Measurements from ENCODE around the gene AKR1E2.

AKR1E2 gene

DNA sequence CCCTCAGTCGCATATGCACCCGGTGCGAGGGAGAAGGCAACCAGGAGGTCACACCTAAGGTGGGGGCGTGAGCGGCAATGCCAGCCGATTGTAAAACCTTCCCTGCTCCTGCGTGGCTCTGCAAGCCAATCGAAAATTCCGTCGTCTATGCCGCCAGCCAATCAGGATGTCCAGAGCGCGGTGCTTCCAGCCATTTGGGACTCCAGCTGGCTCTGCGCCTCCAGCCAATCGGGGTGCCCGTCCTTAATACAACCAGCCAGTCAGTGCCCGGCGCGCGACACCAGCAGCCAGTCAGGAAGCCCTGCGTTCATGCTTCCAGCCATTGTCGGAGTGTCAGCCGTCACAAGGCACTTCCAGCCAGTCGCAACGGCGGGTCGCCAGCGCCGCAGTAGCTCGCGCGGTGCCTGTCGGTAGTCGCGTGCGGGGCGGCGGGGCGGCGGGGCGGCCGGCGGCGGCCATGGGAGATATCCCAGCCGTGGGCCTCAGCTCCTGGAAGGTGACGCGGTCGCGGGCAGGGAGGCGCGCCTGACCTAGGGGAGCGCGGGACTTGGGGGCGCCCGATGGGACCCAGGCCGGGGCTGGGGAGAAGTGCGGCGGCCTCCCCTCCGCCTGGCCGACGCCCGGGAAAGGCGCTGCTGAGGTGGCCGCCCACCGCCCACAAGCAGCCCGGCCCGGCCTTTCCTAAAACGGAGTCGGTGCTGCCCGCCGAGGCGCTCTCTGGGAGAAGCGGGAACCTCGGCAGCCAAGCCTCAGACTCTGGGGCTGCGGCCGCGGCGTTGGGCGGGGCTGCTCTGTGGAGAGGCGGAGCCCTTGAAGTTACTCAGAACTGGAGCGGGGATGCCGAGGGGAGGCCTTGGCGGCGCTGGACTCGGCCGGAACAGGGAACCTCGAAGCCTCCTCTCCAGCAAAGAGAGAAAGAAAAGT is at the start of gene AKR1E2:
Gene AKR1E2 (plus strand): TSS at position 340 of the 924 bp plus-strand sequence. CDS start 118 bp downstream, at position 458.
- DNase-seq (ENCODE audit: low read depth in 2 of 2), result peak; percentile 13 to 60

DNA sequence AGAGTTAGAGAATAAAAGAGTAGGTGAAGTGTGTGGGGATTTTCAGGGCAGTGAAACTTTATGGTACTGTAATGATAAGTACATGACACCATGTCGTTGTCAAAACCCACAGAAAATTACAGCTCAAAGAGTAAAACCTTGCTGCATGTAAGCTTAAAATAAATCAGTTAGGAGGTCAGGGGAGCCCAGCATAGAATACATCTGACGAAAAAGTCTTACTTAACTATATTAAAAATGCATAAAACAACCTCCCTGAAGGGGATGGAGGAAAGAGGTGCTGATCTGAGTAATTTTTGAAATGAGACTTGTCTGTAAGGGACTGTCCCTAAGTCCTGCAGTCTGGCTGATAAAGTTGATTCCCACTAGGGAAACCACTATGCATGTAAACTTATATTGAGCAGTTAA is 49.8 kb upstream of the AKR1E2 start:
- DNase-seq (ENCODE audit: low read depth in 2 of 2), result no peak

DNA sequence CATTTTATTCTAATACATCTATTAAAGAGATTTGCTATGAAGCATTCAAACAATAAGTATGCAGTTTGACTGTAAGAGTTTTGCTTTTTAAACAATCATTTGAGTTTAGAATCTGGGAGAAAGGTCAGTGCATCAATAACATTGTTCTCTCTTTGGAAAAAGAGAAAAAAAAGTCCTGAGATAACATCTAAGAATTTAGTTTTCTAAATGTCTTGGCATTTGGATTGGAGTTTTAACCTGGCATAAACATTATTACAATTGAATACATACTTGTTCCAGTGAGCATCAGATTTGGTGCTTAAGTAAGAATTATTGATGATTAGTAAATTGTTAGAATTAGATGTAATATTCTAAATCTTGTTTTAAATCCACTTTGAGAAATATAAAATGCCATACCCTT is 47.2 kb upstream of the AKR1E2 start:
- no peak for DNase-seq (ENCODE audit: low read depth in 2 of 2)

DNA sequence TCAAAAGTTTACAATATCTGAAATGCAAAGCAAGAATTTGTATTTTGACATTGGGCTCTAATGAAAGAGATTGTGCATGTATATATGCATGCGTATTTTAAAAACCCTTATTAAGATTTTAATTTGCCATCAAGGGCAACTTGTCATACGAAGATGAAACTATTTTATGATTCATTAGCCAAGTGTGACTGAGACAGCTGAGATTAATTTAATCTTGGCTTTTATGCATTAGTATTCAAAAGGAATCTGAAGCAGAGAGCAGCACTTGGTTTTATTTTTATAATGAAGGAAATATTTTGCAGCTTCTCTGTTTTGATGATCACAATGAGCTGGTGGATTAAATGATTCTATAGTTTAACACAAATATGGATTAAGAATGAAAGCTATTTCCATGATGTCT is 45.9 kb upstream of the AKR1E2 start:
- no peak for DNase-seq (ENCODE audit: low read depth in 2 of 2)

DNA sequence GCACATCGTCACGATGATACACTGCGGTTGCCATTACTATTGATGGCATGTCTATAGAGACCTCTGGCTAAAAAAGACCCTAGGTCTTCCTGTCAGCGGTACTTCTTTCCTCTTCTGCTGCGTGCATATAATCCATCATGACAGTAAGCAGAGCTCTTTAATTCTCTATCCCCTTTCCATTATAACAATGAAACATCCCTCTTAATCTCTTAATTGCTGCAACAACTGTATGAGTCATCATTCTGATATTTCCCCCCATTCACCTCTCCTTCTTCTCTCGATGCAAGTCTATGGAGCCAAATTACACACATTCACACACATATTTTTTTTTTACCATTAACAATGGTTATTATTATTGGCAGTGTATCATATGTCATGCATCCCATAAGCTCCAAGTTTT is 45.2 kb upstream of the AKR1E2 start:
- no peak for DNase-seq (ENCODE audit: low read depth in 2 of 2)

DNA sequence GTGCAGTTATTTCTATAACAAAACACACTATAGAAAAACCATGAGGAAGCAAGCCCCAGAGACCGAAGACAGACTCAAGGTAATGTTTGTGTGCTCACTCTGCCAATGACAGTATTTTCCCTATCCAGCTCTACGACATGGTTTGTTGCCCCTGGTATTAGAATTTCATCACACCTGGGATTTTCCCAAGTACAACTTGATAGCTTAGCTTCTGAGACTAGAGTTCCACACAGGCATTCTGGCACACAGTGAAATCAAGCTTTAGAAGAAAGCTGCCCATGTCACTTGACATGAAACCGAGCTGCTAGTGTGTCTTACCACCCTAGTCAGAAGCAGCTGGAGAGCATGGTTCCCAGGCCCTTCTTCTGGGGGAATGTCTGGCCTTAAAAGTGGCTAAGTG is 44.1 kb upstream of the AKR1E2 start:
- no peak for DNase-seq (ENCODE audit: low read depth in 2 of 2)

DNA sequence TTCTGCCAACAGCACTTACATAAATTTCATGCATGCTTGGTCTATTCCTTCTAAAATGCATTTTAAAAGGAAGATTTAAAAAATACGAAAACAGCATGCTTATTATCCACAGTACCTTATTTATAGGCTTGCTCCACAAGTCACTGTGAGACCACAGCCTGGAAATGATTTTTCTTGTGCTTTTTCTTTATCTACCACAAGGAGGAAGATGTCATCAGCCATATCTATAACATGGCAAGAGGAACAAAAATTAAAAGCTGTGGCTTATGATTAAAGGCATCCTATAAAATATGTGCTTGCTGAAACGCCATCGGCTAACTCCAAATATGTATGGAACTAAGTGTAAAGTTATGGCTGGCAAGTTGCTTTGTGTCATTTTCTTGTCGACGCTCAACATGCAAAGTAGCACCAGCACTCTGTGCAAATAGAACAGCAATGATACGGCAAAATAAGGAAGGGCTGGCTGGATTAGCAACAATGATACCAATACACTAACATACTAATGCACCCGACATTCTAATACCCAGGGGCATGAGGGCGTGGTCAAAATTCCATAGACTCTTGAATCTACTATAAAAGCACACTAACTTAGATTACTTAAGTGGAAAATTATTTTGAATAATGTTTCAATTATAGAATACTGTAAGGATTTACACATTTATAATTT is 41.2 kb upstream of the AKR1E2 start:
- no peak for DNase-seq (ENCODE audit: low read depth in 2 of 2)

DNA sequence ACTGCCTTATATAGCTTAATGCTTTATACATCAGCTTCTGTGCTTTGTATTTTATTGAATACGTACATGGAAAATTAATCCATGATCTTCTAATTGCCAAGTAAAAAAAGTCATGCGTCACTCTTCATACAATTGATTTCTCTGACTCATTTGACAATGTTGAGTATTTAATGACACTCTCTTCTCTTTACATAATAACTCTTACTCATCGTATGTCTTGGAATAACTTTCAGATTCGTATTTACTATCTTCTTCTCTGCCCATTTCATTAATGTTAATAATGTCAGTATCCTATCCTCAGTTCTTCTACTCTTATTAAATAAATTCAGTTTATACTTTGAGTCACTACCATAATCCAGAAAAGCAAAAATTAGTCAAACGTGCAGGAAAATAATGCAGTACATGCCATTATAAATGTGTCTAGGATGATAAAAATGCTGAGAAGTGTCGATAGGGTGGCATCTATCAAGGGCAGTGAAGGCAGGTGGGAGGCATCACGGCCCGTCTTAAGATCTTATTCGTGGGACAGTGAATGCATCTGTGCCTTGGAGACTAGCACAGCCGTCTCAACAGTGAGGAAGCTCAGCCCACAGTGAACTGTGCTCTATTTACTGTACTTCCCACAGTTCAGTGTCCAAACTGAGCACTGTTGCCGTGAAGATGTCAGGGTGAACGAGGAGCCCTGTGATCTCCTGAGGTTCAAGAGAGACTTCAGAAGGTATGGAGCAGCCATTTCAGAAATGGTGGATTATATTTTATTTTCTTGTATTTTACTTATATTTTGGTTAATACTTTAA is 39.8 kb upstream of the AKR1E2 start:
- no peak for DNase-seq (ENCODE audit: low read depth in 2 of 2)

DNA sequence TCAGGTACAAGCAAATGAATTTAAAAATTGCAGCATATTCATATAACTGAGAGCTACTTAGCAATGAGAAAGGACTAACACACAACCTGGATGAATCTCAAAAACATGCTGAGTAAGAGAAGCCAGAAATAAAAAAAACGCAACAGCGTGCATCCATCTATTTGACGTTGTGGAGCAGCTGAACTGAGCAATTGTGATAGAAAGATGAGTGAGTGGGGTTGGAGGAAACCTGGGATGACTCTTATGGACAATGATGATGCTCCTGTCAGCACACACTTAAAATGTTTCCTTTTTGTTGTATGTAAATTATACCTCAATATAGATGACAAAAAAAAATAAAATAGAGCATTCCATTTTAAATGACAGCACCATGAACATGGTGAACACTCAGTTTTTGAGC is 36.0 kb upstream of the AKR1E2 start:
- DNase-seq (ENCODE audit: low read depth in 2 of 2), result no peak

DNA sequence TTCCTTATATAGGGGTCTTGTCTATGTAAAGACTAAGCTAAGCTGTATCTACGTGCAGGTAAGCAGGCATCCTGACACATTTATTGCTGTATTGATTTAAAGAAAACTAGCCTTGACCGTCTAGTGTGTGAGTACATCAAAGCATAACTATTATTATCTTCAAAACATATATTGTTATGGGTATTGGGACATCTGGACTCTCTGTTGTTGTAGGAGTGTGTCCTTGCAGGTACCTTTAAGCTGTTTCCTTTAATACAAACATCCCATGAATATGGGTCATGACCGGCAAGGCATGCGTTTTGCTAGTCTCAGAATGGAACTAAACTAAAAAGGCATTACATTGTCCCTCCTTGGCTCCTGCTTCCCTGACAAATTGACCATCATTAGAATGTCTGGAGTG is 35.1 kb upstream of the AKR1E2 start:
- DNase-seq (ENCODE audit: low read depth in 2 of 2), result no peak

DNA sequence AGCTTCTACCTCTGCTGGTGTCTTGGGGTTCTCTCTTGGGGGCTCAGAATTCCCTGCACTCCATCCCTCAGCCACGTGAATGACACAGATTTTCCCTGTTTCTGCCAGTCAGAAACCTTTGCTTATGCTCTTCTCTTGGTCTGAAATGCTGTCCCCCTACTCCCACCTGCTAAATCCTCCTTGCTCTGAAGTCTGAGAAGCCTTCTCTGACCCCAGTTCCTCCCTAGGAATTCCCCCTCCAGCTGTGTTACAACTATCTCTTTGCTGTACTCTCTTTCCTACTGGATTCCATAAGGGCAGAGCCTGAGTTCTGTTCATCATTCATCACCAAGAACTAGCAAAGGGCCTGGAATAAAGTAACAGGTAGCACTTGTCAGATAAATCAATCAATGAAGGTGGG is 33.6 kb upstream of the AKR1E2 start:
- no peak for DNase-seq (ENCODE audit: low read depth in 2 of 2)

DNA sequence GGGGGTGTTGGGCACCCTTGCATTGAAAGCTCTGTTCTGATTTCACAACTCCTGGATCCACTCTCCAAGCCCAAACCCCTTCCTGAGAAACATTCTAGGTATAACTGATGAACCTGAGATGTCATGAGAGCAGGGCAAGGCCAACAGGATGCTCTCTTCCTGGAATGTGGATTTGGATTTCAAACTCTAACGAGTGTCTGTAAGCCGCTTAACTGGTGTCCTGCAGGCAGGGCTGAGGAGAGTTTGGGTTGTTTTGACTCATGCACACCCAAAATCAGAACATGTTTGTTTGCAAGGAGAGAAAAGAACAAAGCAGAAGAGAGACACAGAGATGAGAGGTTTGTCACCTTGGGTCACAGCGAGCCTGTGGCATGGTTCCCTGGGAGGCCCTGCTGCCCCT is 24.6 kb upstream of the AKR1E2 start:
- no peak for DNase-seq (ENCODE audit: low read depth in 2 of 2)

DNA sequence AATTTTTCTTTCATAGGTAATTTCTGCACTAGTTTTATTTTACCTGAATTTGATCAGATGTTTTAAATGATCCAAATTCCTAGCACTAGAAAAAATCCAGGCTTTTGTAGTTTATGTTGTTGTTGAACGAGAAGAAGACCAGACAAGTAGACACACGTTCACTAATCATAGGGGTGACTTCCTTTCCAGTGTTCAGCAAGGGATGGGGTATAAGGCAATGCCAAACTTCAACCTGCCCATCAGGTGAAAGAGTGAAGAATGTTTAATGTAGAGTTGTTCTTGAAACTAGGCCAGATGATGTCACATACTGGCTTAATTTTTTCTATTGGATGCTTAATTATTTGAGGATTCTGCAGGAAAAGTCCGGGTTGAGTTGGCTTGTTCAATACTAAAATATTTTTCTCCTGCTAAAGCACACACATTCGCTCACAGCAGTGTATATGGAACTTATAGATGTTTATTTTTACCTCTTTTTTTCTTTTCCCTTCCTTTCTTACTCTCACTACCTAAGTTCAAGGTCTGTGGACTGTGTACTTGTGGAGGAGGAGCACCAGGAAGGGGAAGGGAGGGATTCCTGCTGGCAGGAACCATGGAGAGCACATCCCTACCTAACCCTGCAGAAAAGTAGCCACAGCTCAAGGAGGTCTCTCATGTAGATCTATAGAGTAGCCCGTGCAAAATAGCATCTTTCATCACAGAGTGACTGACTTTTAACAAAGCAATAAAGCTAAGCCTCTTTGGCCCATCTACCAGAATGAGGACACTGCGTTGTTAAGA is 23.1 kb upstream of the AKR1E2 start:
- DNase-seq (ENCODE audit: low read depth in 2 of 2), result no peak

DNA sequence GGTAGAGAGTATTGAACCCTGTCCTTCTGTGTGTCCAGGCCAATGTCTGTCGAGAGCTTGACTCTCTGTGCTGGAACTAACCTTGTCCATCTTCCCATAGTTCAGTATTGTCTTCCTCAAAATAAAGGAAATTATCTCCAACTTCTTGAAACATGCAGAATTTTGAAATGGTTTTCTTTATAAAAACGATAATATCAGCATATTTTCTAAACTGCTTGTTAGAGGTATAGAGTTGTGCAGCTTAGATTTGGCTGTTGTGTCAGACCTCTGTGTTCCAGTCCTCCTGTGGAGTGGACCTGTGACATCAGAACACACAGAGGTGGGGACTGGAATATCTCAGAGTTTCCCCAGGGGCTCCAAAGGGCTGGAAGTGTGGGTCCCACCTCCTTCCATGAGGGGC is 22.2 kb upstream of the AKR1E2 start:
- no peak for DNase-seq (ENCODE audit: low read depth in 2 of 2)

DNA sequence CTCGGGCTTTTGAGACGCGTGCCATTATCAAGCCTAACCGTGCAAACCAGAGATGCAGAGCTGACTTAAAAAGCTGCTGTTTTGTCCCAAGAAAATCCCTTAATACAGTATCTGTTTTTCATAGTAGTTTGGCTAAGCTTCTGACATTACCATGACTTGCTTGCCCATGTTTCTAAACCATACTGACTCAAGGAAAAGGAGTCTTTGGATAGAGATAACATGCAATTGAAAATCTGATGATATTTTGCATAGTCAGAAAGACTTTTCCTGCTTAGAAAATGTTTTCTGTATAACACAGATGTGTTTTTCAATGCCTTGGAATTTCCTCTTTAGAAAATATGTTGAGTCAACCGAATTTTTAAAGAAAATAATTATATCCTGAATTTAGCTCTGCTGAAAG is 21.5 kb upstream of the AKR1E2 start:
- no peak for DNase-seq (ENCODE audit: low read depth in 2 of 2)

DNA sequence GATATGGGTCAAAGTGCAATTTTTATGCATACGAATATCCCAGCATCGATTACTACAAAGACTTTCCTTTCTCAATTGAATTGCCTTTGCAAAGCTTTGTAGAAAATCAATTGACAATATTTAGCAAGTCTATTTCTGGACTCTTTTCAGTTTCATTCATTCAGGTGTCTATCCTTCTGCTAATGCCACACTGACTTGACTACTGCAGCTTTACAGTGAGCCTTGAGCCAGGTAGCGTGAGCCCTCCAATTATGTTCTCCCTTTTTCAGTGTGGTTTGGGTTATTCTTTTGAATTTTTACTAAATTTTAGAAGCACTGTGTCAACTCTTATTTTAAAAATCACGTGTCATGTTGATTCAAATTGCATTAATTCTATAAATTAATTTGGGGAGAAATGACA is 19.5 kb upstream of the AKR1E2 start:
- no peak for DNase-seq (ENCODE audit: low read depth in 2 of 2)

DNA sequence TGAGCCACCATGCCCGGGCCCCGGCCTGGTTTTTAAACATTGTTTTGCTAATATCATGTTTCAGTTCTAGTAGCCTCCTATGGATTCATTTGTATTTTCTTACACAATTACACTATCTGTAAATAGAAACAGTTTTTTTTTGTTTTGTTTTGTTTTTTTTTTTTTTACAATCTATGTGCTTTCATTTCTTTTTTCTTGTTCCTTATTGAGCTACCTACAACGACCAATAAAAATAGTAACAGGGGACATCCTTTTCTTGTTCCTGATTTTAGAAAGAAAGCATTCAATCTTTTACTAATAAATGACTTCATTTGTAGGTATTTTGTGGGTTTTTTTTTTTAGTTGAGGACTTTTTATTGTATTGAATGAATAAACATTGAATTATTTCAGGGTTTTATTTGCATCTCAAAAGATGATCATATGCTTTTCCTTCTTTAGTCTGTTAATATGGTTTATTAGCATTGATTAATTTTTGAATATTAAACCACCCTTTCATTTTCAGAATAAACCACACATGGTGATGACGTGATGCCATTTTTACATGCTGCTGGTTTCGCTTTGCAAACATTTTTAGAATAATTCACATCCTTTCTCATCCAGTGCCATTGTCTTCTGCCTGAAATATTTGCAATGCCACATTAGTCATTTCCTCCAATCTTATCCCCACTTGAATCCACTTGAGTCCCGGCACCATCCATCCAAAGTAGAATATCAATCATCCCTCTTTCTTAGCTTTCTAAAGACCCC is 18.1 kb upstream of the AKR1E2 start:
- no peak for DNase-seq (ENCODE audit: low read depth in 2 of 2)

DNA sequence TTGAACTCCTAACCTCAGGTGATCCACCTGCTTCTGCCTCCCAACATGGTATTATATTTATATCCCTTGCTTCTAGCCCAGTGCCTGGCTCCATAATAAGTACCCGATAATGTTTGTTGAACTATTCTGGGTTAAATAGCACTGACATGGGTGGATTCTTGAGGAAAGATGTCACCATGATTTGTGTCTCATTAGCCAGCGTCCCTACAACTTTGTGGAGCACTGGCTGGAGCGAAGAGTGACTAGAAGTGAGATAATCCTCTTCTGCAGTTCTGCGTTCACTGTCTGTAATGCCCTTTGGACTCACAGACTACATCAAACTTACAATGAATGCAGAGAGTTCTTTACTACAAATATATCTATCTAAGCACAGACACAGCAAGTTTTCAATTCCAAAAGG is 16.9 kb upstream of the AKR1E2 start:
- no peak for DNase-seq (ENCODE audit: low read depth in 2 of 2)

DNA sequence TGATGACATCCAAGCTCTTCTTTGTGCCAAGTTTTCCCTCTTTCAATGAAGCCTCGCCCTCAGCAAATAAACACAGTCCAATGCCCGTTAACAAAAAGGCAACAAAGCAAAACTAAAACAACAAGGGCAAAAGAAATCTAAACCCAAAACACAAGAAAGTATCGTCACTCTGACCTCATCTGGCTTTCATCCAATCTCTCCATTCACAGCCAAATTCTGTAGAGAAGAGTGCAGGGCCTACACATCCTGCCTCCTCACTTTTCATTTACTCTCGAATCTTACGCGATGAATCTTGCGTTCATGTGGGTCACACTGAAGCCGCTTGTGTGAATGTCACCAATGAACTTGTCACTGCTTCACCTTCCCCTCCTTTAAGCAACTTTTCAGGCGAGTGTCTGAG is 15.9 kb upstream of the AKR1E2 start:
- DNase-seq (ENCODE audit: low read depth in 2 of 2), result no peak

DNA sequence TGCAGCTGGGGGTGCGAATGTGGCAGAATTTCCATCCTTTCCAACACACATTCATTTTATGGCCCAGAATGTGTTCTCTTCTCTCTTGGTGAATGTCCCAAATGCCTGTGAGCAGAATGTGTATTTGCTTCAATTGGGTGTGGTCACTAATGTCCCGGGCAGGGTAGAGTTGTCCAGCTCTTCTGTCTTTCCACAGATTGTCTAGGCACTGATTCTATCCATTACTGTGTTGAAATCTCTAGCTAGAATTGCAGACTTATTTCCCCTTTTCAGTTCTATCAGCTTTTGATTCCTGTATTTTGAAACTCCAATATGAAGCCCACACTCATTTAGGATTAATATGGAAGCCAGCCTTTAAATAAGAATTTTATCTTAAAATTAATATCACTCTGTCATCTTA is 14.0 kb upstream of the AKR1E2 start:
- DNase-seq (ENCODE audit: low read depth in 2 of 2), result no peak

DNA sequence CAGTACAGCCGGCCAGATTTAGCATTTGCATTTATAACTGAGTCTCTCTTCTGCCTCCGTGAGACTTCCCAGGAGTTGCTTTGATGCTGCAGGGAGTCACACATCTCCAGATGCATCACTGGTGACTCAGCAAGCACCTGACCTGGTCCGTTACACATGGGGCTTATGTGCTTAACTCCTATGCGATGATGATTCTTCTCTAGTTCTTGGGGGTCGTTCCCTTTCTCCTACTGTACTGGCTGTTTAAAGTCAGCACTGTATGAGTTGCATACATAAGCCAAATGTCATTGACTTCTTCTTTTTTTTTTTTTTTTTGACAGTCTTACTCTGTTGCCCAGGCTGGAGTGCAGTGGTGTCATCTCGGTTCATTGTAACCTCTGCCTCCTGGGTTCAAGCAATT is 13.0 kb upstream of the AKR1E2 start:
- no peak for DNase-seq (ENCODE audit: low read depth in 2 of 2)

Data from stimulated activated CD8-positive, alpha-beta memory T cell treated with anti-CD3 and anti-CD28 coated beads, Interleukin-15, amount 100 ng/mL, for 4 hours (primary cell).